Measurements from ENCODE around the gene ENC1.

Gene ENC1

DNA sequence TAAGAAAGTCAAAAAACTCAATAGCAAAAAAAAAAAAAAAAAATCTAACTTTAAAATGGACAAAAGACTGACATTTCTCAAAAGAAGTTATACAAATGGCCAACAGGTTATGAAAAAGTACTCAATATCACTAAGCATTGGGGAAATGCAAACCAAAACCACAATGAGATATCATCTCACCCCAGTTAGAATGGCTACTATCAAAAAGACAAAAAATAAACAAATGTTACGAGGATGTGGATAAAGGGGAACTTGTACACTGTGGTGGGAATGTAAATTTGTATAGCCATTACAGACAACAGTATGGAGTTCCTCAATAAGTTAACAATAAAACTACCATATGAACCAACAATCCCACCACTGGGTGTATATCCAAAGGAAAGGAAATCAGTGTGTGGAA is 37.2 kb downstream of the ENC1 start:
- Histone ChIP-seq H3K27me3 (no peaks in the 10 kb centered on the region), H3K4me1 (ENCODE audit: control insufficient read depth in 1 of 2, insufficient read depth in 1 of 2, low read depth in 1 of 2, low read length in 1 of 2) (no peaks in the 10 kb centered on the region), H3K27ac (no peak overlapping the region), H3K4me3 (ENCODE audit: low read depth in 1 of 2, low read length in 1 of 2) (no peak overlapping the region), H3K9me3 (no peaks in the 10 kb centered on the region), H3K36me3 (no peaks in the 10 kb centered on the region)
- TF ChIP-seq, protein P1, sequence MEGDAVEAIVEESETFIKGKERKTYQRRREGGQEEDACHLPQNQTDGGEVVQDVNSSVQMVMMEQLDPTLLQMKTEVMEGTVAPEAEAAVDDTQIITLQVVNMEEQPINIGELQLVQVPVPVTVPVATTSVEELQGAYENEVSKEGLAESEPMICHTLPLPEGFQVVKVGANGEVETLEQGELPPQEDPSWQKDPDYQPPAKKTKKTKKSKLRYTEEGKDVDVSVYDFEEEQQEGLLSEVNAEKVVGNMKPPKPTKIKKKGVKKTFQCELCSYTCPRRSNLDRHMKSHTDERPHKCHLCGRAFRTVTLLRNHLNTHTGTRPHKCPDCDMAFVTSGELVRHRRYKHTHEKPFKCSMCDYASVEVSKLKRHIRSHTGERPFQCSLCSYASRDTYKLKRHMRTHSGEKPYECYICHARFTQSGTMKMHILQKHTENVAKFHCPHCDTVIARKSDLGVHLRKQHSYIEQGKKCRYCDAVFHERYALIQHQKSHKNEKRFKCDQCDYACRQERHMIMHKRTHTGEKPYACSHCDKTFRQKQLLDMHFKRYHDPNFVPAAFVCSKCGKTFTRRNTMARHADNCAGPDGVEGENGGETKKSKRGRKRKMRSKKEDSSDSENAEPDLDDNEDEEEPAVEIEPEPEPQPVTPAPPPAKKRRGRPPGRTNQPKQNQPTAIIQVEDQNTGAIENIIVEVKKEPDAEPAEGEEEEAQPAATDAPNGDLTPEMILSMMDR (IDR thresholded peaks at IDR 0.05): no peak

DNA sequence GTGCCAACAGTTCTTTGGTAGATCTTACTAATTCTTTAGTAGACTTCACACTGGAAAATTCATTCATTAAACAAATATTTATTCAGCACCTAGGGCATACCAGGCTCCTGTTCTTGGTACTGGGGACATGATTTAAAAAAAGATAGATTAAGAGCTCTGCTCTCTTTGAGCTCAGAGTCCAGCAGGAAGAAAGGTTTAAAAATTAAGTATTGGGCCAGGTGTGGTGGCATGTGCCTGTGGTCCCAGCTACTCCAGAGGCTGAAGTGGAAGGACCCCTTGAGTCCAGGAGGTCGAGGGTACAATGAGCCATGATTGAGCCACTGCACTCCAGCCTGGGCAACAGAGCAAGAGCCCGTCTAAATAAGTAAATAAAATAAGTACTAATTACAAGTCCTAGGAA is 41.4 kb downstream of the ENC1 start:
- Histone ChIP-seq H3K27ac (no peak overlapping the region), H3K4me1 (ENCODE audit: control insufficient read depth in 1 of 2, insufficient read depth in 1 of 2, low read depth in 1 of 2, low read length in 1 of 2) (no peaks in the 10 kb centered on the region), H3K4me3 (ENCODE audit: low read depth in 1 of 2, low read length in 1 of 2) (no peak overlapping the region), H3K36me3 (no peaks in the 10 kb centered on the region), H3K9me3 (no peaks in the 10 kb centered on the region), H3K27me3 (no peaks in the 10 kb centered on the region)
- TF ChIP-seq, protein P1 (IDR thresholded peaks at IDR 0.05): no peak

DNA sequence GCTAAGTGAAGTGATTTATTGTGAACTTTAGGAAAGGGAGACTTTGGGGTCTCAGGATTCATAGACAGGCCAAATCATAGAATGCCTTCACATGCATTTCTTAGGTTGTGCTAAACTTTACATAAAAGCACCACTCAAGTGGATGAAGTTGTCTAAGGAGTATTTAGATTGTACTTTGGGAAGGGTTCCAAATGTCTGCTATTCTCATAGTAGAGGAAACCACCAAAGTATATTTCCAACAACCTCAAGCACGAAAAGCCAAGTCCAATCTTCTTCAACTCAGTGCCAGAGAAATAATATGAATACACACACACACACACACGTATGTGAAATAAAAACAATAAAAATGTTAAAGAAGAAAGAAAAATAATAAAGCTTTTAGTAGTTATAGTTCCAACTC is 41.8 kb downstream of the ENC1 start:
- Histone ChIP-seq H3K36me3 (no peaks in the 10 kb centered on the region), H3K4me3 (ENCODE audit: low read depth in 1 of 2, low read length in 1 of 2) (no peak overlapping the region), H3K27me3 (no peaks in the 10 kb centered on the region), H3K9me3 (no peaks in the 10 kb centered on the region), H3K27ac (no peak overlapping the region), H3K4me1 (ENCODE audit: control insufficient read depth in 1 of 2, insufficient read depth in 1 of 2, low read depth in 1 of 2, low read length in 1 of 2) (no peaks in the 10 kb centered on the region)
- TF ChIP-seq, protein P1 (IDR thresholded peaks at IDR 0.05): no peak

DNA sequence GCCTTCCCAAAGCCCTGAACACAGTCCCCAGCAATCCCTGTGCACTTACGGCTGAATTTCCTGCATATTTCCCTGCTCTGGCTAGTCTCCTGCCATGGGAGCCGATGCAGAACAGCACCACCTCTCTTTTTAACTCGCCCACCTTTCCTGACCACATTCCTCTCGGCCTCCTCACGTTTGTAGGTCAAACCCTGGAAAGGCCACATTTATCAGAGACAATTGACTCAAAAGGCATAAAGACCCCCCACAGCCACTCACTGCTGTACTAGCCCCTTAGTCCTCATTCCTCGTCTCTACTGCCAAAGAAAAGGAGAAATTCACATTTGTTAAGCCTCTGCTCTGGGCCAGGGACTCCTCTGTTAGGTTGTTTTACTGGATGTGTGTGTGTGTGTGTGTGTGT is 43.6 kb downstream of the ENC1 start:
- no peaks in the 10 kb centered on the region for H3K27me3 ChIP-seq
- H3K9me3 ChIP-seq: no peaks in the 10 kb centered on the region
- H3K36me3 ChIP-seq: no peaks in the 10 kb centered on the region
- no peak overlapping the region for H3K27ac ChIP-seq
- TF ChIP-seq, protein P1 (IDR thresholded peaks at IDR 0.05): no peak
- no peak overlapping the region for H3K4me3 ChIP-seq (ENCODE audit: low read depth in 1 of 2, low read length in 1 of 2)
- H3K4me1 ChIP-seq (ENCODE audit: control insufficient read depth in 1 of 2, insufficient read depth in 1 of 2, low read depth in 1 of 2, low read length in 1 of 2): no peaks in the 10 kb centered on the region

DNA sequence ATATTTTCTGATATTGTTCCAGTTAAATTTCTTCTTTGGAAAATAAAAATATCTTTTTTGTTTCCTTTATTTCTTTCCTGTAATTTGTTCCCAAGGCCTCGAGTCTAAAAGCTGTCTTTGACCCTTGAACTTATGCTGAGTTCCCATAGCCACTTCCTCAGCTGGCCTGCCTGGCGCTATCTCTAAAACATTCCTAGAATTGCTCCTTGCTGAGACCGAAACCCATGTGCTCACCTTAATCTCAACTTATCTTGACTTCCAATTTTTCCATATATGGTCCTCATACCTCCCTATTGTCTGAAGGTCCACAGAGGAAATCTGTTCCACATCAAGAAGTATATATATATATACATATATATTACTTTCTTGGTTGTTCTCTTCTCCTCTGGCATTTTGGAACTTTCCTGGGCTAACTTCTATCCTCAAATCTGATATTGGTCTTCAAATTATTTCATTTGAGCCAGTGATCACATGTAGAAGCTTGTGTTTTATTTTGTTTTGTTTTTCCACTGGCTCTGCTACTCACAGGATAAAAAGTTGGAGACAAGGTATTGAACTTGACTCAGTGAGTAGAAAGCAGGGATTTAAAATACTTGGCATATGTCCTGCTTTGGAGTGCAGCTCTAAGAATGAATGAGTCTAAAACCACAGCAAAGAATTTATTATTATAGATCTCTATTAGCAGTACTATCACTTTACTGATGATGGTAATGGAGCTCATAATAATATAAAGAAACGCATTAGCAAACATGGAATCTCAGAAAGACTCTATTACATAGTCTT is 45.2 kb downstream of the ENC1 start:
- H3K36me3 ChIP-seq: no peaks in the 10 kb centered on the region
- H3K9me3 ChIP-seq: no peaks in the 10 kb centered on the region
- no peak overlapping the region for H3K27ac ChIP-seq

More for the DNA sequence above, 45.2 kb downstream of the ENC1 start:
- TF ChIP-seq, protein P1 (IDR thresholded peaks at IDR 0.05): no peak
- Histone ChIP-seq H3K4me3 (ENCODE audit: low read depth in 1 of 2, low read length in 1 of 2) (no peak overlapping the region), H3K4me1 (ENCODE audit: control insufficient read depth in 1 of 2, insufficient read depth in 1 of 2, low read depth in 1 of 2, low read length in 1 of 2) (no peaks in the 10 kb centered on the region), H3K27me3 (no peaks in the 10 kb centered on the region)
